Activated CD8-positive, alpha-beta memory T cell treated with anti-CD3 and anti-CD28 coated beads, Interleukin-2, amount 50 U/mL, for 4 hours (primary cell): ENCODE measurements around the gene FOXA2.

Source experiments
- DNase-seq: peaks from one replicate; pipeline ENCODE4 v3.0.0-alpha.2; 2020

The FOXA2 gene

GRCh38 chr20:22583773-22584521, 425 bp downstream of the FOXA2 start:
- DNase-seq: no peak

DNA sequence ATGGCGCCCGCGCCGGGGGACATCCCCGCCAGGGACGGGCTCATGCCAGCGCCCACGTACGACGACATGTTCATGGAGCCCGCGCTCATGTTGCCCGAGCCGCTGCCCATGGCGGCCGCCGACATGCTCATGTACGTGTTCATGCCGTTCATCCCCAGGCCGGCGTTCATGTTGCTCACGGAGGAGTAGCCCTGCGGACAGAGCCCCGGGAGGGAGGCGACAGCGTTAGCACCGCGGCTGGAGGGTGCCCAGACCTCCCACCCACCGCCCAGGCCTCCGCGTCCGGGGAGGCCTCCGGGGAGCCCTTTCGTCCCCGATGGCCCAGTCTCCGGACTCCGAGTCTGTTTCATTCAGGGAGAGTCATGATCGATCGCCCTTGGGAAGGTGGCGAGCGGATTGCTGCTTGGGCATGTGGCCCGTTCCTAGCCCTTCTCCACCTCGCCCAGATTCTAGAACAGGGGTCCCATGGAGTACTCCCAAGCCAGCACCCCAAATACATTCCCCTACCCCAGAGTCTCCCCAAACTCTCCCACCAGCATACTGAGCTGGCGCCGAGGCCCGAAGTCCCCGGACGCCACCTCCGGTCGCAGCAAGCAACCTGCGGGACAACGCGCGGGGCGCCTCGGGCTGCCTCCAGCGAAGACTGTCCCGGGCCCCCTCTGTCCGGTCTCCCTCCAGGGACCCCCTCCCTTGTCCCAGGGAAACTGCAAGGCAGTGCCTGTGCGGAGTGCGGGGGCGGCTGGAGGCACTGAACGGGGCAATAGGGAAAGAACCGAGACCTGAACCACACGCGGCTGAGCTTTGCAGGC, 1.2 kb downstream of the FOXA2 start:
- DNase-seq: no peak

- no peak for DNase-seq
These were observed 1.9 kb downstream of the FOXA2 start for GRCh38 chr20:22582386-22582963.

DNA sequence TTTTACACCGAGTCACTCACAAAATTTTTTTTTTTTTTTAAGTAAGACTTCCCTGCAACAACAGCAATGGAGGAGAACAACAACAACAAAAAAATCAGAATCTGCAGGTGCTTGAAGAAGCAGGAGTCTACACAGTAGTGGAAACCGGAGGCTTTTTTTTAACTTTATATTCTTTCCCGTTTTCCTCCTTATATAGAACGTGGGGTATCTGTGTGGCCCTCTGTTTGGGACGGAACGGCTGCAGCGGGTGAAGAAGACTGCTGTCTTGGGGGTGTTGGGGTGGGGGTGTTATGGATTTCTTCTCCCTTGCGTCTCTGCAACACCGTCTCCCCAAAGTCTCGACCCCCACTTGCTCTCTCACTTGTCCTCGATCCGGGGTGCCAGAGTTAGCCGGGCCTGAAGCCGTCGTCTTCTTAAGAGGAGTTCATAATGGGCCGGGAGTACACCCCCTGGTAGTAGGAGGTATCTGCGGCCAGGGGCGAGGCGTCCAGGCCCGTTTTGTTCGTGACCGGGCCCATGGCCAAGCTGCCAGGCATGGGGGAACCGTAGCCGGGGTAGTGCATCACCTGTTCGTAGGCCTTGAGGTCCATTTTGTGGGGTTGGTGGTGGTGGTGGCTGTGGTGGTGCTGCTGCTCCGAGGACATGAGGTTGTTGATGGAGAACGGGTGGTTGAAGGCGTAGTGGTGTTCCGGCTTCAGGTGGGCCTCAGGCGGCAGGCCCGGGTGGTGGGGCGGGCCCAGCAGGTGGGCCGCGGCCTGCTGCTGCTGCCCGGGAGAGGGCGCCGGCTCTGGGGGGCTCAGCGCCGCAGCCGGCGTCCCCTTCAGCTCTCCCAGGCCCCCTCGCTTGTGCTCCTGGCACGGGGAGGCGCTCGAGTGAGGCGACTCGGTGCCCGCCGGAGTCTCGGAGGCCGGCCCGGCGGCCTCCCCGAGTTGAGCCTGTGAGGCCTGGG, 2.7 kb downstream of the FOXA2 start:
- no peak for DNase-seq

DNA sequence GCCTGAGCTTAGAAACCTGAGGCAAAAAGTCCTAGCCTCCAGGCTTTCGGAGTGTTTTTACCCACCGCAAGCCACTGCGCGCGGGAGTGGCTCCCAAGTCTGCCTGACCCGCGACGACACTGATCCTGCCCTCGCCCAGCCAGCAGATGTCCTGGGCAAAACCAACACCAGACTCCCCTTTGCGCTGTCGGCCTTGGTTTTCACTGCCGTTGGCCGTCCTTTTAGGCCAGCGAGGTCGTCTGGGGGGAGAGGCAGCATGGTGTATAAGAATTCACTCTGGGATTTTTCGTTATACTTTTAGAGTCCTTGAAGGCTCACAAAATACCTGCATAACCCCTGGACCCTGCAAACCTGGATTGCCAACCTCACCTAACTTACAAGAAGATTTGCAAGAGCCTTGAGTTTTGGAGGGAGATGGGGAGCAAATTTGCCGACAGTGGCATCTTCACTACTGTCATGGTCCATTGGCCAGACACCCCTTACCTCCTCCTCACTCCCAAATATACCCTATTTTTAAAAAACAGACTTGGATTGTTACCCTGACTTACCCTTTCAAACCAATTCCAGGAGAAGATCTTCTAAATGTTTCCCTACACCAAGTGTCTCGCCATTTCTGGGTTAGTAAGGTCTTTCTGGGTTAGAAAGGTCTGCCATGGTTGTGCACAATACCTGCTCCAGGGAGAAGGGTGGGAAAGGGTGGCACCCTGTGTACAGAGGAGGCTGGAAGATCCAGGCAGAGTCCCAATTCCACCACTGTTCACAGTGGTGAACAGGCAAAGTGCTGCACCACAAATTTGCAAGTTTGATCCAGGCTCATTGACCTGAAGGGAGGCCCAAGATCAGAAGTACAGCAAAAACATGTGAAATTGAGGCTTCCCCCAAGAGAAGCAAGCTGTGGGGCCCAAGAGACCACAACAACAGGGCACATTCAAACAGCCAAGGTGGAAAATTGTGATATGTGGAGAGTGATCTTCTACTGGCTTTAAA, 4.4 kb downstream of the FOXA2 start:
- DNase-seq: no peak

DNA sequence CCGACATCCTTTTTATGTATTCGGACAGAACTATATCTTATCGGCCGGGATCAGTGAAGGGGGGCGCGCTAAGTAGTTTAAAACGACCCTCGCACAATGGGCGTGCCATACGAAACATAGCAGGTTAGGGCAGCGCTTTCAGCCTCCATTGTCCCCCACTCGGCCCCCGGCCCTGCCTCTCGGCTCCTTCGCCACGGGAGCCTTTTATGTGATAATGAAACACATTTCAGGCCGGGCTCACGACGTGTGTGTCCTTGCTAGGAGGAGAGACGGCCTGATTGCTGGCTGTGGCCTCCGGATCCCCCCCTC, 5.3 kb downstream of the FOXA2 start:
- DNase-seq: no peak

GRCh38 chr20:22578221-22579118, 5.9 kb downstream of the FOXA2 start:
- DNase-seq: no peak

DNA sequence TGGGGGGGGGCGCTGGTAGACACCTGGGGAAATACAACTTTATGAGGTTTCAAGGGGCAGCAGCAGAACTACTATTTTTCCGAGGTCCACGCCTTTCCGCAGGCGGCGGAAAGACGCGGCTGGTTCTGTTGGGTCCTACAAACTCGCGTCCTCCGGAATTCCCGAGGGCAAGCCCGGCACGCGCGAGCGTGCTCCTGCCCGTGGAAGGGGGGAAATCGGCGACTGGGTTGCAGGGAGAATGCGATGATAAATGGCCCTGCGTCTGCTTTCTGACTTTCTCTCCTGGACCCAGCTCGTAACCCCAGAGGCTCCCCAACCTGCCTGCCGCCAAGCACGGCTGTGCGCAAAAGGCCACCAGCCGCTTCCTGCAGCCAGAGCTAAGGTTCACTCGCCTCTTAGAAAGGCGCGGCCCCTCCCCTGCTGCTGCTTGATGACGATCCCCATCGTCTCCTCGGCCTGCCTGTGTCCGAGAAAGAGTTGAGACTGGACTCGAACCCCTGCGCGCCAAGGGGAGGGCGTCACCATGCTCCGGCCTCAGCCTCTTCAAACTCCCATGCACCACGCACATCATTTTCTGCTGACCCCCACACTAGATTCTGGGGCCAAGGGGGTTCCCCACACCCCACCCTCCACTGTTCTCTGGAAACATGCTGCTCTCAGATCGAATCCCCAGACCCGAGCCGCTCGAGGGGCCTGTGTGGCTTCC, 6.7 kb downstream of the FOXA2 start:
- DNase-seq: no peak

DNA sequence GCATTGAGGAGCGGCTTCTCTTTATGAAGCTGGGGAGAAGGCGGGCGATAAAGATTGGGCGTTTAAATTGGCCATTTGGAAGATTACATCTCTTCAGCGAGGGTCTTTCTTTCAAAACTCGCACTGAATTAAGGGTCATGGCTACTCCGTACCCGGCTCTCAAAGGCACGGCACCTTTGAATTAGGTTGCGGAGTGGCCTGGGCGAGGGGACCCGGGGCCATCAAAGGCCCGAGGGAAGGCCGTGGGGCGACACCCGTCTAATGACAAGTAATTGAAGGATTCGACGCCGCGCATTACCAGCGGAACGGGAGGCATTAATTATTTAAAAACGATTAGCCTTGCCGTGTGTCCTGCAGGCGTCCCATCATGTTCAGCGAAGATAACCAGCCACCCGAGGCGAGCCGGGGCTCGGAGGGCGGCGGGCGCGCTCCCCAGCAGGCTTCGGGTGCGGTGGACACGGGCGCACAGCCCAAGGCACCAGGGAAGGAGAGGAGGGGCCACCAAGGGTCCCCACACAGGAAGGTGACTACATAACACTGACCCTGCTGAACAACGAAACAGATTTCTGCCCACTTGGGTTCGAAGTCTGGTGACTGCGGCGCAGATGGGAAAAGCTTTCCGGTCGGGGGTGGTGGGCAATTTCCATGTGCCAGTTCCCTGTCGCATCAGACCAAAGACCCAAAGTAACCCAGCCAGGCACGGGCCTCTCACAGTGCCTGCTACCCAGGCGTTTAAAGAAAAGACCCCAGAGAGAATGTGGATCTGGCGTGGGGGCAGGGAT, 7.4 kb downstream of the FOXA2 start:
- DNase-seq: no peak

DNA sequence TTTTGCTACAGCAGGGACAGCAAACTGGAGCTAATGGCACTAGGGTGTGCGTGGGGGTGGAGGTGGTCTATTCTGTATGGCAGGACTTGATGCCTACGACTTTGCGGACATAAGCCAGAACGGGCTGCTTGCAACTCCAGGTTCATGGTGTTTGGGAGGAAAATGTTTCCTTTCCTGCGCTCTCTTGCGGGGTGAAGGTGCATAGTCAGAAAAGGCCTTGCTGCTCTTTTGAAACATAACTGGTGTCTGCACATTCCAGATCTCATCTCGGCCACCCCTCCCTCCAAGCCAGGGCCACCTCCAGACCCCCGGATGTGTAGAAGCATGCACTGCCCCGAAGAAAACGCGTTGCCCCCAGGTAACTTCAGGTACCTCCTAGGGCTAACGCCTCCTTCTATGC, 8.1 kb downstream of the FOXA2 start:
- DNase-seq: no peak

DNA sequence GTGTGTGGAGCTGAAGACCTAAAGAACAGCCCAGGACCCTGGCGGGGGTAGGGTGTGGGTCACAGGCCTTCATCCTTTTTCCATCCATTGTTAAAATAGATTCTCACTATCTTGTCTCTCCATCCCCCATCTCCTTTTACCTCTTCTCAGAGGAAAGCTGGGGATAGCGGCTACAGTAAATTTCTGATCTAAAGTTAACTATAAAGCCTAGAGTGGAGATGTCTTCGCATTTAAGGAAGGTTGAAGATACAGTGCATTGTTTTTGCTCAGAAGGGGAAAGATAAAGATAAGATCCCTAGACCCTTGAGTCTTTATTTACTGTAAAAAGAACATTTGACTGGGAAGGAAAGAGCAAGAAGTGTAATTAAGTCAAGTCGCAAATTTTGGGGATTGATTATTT, 8.6 kb downstream of the FOXA2 start:
- DNase-seq: no peak

DNA sequence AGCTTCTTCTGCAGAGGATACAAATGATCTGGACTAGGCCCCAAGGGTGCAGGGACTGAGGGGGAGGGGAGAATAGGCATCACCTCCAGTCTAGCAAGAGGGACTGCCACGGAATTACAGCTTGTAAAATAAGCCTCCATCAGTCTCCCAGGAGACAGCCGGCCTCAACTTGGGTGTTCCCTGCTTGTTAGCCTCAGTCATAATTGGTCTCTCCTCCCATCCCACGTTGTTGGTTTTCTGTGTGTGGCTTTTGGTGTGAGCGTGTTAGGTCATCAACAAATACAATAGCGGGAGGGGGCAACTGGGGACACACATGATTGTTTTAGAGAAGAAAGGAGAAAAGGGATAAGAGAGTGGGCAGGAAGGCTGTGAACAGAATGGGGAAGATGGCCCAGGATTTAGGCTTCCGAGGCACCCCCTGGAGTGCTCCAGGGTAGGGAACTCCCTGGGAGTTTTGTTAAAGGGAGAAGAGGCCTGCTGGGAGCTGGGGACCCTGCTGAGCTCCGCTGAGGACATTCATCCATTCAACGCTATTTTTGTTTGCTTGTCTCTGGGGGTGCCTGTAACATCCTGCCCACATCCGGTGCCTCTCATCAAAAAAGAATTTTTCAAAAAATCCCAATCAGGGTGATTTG, 9.2 kb downstream of the FOXA2 start:
- no peak for DNase-seq

DNA sequence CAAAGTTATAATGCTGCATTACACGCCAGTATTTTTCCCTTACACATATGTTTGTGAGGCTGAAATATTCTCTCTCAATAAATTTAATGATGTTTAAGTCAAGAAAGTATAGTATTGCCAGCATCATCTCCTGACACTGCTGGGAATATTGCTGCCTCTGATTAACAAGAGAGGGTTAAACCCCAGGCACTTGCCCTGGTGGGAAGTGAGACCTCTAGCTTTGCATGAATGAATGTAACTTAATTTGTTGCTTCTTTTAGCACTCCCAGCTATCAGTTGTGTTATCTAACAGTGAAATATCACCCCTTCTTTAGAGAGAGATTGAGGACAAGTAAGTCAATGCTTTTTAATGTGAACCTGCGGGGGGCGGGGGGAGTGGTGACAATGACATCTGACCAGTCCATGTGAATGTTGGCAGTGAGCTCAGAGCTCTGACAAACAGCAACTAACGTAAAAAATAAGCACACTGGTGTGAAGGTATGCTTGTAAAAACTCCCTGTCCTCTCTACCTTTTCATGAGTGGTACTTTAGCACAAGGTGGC, 9.8 kb downstream of the FOXA2 start:
- no peak for DNase-seq

- no peak for DNase-seq
These were observed 11.9 kb downstream of the FOXA2 start for GRCh38 chr20:22572491-22572890.

- no peak for DNase-seq
These were observed 12.3 kb downstream of the FOXA2 start for GRCh38 chr20:22572023-22572422.

- no peak for DNase-seq
These were observed 15.0 kb downstream of the FOXA2 start for GRCh38 chr20:22569353-22569752.

DNA sequence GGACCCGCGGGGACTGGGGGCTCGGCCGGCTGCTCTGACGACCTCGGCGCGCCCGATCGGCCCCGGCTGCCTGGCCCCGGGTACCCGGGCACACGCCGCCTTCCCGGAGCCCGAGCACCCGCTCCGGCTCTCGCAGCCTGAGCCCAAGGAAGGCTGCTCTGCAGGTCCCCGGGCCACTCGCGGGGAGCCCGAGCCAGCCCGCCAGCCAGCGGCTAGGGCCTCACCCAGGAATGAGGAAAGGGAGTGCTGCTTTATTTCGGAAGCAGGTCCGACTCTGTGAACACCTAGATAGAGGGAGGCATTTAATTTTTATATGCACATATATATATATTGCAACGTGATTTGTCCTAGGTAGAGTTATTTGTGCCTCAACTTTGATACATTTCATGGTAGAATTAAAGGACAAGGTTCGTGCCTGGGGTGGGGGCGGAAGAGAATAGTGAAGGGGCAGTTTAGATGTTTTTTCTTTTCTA, 15.5 kb downstream of the FOXA2 start:
- no peak for DNase-seq
